PFSK-1 (cell line): ENCODE results near the gene MAML2.

ENCODE experiments used
- POLR2AphosphoS5 ChIP-seq: IDR thresholded peaks from 2 replicates; pipeline ENCODE4 v1.6.1; 2012; ENCODE audit warnings: low read depth, mild to moderate bottlenecking, control low read depth, low read length, moderate library complexity
- REST ChIP-seq, 2 experiments: IDR thresholded peaks; 2 replicates each; pipeline versions ENCODE4 v1.6.1 to v1.8.0; 2011 to 2012; ENCODE audit warnings: low read depth in 2 of 2, low read length in 2 of 2, control low read depth in 1 of 2, inconsistent platforms in 1 of 2, mild to moderate bottlenecking in 1 of 2, moderate library complexity in 1 of 2; ENCODE audit not compliant: insufficient read depth in 1 of 2
- TAF1 ChIP-seq: IDR thresholded peaks from 2 replicates; pipeline ENCODE4 v1.6.1; 2012; ENCODE audit warnings: low read length, control low read depth, borderline replicate concordance; ENCODE audit not compliant: insufficient read depth

GRCh38 chr11:96317985-96318384, 25.0 kb downstream of the MAML2 start:
- TF ChIP-seq POLR2AphosphoS5 (no peak), REST (IDR thresholded peaks at IDR 0.05; ENCODE audit: insufficient read depth in 1 of 2, low read depth in 2 of 2, low read length in 2 of 2) (no peak), TAF1 (no peak)
